HG02759 (cell line): Measurements from ENCODE around the gene PREP.
"Not testable (repeated sequence)": the region's sequence is repeated elsewhere in the genome, so short reads cannot be mapped to it uniquely, and the experiment has no call there.

ENCODE experiments used
- ATAC-seq: cut with Tn5 transposase; IDR thresholded peaks from one replicate; pipeline ENCODE4 v1.9.1; 2021; ENCODE audit warnings: mild to moderate bottlenecking, moderate library complexity; ENCODE audit not compliant: unreplicated experiment

Gene PREP

DNA sequence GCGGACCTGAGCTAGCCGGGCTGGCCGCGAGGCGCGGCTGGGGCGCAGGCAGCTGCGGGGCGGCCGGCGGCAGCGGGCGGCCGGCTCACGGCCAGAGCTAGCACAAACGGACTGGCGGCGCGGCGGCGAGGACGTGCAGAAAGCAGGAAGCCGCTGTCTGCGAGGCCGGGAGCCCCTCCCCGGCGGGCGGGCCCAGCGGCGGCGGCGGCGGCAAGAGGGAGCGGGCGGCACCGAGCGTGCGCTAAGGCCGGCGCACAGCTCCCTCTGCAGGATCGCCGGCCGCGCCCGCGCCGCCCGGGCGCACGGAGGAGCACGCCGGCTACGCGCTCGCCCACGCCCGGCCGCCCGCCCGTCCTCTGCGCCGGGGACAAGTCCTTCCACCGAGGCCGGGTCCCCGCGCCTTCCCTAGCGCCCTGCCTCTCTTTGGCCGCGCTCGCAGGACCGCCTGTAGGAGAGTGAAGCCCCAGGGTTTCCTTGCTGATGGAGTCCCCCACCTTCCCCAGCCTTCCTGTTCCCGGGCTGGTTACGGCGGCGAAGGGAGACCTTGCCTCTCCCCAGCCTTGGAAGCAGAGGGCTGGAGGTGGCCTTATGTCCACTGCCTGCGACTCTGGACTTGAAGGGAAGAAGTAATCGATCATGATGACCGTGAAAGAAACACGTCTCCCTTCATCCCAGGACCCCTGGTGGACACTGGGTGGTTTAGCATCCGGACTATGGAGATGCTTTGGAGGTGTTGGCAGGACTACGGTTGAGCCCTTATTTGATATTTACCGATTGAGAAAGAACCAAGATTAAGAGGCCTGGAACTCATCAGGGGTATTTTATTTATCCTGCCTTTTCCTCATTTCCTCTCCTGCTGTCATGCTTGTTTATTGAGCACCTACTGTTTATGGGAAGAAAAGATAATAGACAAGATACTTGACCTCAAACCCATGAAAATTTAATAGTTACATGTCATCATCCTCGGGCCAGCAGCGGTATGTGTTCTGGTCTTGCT lies at the start of gene PREP:
PREP (minus strand) TSS at position 144 of the 997 bp plus-strand sequence. CDS start 191 bp downstream, outside the sequence.
- peak; percentile 94 for ATAC-seq

DNA sequence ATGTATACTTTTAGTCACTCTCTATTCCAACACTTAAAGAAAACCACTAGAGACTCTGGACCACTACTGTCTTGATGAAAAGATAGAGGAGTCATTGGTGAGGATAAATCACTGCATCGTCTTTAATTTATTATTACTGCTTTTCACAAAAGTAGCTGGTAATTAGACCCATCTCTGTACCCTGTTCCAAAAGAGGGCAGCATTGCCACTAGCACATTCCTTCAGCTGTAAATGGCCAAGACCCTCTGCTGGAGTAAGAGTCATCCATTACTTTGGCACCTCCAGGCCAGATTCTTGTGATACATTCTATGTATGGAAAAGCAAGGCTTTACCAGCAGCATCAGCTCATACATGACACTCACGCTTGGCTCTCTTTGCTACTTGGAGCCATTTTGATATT lies 49.5 kb upstream of the PREP start:
- ATAC-seq, result no peak

DNA sequence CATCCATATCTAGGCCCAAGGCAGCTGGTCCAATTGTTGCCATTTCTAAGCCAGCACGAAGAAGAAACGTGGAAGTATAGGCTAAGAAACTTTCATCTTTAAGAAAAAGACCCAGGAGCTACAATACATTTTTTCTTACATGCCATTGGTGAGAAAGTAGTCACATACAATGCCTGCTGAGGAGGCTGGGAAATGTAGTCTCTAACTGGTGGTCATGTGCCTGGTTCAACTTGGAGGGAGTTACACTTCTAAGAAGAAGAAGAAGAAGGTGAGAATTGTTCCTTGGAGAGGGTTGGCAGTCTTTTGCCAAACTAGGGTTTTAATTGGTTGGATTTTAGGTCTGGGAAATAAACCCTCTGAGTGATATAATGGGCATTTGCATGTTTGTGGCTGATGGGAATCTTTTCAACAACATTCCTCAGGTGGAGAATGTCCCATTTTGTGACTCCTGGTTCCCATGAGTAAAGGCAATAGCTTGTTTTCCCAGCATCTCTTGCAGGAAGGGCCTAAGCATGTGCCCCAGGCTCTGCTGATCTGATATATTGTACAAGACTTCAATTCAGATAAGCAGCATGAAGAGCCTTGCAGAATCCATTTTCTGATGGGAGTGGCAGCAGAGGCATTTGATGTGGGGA lies 47.0 kb upstream of the PREP start:
- no peak for ATAC-seq

DNA sequence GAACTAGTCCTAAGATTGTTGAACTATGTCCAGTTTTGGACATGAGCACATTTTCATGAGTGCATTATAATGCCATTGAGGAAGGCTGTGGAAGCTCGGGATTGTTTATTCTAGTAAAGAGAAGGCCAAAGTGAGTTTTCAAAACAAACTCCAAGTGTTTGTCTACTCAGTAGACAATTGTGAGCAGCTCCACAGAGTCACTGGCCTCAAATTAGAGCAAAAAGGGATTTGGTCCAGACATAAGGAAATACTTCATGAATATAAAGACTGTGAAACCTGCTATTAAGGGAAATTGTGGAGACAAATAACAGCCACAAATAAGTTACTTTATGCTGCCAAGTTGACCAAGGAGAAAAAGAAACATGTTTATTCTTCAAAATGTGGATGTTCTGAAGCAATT lies 42.6 kb upstream of the PREP start:
- no peak for ATAC-seq

DNA sequence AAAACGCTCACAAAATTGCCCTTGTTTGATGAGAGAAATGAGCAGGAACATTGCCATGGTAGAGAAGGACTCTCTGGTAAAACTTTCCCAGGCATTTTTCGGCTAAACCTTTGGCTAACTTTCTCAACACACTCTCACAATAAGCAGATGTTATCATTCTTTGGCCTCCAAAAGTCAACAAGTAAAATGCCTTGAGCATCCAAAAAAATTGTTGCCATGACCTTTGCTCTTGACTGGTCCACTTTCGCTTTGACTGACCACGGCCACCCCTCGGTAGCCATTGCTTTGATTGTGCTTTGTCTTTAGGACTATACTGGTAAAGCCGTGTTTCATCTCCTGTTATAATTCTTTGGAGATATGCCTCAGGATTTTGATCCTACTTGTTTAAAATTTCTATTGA lies 41.1 kb upstream of the PREP start:
- ATAC-seq, result no peak

DNA sequence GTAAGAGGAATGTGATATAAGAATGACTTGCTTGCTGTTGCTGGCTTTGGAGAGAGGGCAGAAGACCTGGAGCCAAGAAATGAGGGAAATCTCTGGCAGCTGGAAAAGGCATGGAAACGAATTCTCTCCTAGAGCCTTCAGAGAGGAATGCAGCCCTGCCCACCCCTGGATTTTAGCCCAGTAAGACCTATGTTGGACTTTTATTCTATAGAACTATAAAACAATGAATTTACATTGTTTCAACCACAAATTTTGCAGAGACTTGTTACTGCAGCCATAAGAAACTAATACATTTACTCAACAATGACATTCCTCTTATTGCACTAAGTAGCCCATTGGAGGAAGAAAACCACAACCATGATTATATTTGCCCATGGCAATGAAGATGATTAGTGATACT lies 39.5 kb upstream of the PREP start:
- ATAC-seq, result no peak

DNA sequence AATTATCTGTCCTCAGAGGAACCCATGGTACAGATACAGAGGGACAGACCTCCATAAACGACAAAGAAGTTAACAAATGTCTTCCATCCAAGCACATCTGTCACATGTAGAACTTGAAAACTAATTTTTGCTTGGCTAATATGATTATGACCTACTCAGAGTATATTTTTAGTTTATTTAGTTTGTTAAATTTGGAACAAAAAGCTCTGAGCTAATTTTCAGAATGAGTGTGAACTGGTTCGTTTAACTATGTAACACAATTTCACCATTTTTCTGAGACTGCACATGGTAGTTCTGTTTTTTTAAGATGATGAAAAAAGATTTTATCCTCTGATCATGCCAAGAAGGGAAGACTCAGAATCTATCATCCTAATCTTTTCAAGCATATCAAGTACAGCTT lies 34.4 kb upstream of the PREP start:
- no peak for ATAC-seq

DNA sequence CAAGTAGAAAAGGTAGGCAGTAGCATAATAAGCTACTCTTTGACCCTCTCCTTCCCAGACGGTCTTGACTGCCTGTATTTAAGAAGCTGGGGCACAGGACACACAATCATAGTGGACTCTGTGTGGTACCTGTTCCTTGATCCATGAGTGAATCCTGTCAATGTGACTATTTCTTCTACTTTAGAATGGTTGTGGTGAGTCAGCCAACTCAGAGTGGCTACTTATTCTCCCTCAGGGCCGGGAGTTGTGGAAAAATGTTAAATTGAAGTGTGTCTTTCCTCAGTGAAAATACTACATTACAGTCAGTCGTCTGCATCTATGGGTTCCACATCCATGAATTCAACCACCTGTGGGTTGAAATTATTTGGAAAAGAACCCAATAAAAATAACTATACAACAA lies 30.8 kb upstream of the PREP start:
- ATAC-seq, result no peak

DNA sequence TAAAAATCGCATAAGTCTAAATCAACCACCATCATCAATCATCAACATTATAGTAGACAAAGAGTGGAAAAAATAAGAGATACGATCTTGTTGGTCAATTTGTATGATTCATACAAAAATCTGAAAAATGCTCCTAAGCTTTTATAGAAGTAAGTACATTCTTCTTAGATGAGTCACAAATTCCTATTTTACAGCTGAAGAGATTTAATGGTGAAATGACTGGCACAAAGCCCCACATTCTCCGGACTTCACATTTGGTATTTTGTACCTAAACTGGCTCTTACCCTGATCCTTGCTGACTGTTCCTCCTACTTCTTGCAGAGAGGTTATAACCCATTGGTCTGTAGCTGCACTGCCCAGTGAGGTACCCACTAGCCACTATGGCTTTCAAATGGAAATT lies 29.9 kb upstream of the PREP start:
- ATAC-seq, result no peak

DNA sequence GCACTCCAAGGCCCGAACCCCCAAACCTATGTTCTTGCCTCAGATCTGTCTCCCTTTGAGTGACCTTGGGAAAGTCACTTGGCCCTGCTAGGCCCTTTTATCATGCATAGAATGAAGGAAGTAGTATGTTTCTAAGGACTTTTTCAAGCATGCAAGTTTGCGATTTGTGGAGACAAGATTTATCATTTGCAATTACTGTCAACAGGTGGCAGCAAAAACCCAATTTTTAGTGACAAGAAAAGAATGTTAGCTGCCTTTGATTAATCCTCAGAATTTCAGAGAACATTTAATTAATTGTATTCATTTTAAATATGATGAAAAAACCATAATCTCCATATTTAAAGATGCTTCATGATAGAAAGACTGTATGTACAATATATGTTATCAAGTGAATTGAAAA lies 28.3 kb upstream of the PREP start:
- ATAC-seq, result no peak

DNA sequence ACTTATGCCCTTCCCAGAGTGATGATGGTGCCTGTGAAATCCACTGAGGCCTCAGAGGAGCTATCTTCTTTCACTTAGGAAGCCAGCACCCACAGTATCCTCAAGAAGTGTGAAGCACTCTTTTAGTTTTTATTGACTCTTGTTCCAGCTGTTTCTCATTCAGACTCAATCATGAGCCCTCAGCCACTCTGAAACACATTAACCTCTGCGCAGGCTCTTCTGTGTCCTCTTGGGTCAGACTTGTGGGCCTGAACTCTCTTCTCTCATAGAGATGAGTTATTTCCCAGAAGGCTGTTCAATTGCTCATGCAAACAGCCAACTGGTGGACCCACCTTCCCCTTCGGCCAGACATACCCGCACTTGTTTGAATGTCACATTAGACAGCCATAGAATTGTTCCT lies 27.8 kb upstream of the PREP start:
- no peak for ATAC-seq

DNA sequence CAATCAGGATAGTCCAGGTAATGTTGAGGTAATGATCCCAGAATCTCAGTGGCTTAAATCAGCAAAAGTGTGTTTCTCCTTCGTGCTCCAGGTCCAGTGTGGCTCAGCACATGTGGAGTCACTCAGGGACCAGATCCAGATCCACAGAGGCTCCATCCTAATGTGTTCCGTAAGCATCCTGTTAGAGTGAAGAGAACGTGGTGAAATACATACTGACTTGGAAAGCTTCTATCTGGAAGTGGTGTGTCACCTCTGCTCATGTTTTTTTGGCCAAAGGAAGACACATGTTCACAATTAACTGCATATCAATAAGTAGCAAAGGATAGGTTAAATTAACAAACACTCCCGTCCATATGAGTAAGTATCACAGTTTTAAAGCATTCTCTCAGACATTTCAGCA lies 26.8 kb upstream of the PREP start:
- no peak for ATAC-seq

DNA sequence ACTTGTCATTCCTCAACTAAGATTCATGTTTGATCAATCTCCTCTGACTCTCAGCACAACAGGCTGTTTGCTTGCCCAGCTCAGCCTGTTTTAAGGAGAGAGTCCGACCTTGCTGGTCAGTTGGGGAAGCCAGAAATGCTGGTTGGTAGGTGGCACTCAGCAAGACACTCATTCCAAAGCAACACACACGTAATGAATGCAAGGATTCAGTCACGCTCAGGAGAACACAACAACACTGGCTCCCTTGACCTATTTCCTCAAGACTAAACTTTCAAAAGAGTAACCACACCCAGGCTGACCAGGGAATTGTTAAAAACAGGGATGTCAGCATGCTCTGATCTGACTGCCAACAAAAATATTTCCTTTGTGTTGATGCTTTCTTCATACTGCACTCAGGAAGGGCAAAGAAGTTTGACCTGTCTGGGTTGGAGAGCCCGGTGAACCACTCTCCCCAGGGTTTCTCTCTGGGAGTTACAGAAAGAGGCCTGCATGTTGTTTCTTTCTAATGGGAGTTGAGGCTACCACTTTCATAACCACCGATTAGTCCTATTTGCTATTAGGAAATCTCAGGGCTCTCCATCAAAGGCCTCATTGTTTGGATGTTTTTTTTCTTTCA lies 25.6 kb upstream of the PREP start:
- no peak for ATAC-seq

DNA sequence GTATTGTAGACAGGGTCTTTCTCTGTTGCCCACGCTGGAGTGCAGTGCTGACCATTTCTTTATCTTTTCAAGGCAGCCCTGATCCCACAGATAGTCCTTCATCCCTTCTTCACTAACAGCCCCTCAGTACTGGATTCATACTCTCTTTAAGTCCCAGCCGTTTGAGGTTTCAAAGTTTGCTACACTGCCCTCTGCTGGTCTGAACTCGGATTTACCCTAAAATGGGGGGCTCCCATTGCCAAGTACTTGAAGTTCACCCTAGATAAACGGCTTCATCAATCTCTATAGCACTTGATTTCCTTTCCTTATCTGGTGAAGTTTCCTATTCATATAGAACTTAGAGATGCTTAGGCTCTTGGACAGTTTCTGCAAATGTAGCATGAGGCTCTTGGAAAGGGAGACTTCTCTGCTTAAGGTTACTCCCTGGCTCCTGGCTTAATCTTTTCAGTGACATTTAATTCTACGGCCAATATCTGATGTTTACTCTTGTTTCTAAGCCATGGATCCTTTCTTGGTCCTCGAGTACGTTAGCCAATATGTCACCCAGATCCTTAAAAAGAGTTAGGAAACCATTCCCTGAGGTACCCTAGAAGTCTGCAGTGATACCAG lies 21.4 kb upstream of the PREP start:
- ATAC-seq, result peak; percentile 69

DNA sequence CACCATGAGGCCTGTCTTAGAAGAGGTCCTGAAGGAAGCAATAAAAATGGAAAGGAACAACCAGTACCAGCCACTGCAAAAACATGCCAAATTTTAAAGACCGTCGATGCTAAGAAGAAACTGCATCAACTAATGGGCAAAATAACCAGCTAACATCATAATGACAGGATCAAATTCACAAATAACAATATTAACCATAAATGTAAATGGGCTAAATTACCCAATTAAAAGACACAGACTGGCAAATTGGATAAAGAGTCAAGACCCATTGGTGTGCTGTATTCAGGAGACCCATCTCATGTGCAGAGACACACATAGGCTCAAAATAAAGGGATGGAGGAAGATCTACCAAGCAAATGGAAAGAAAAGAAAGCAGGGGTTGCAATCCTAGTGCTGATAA lies 14.1 kb upstream of the PREP start:
- ATAC-seq, result not testable (repeated sequence)

DNA sequence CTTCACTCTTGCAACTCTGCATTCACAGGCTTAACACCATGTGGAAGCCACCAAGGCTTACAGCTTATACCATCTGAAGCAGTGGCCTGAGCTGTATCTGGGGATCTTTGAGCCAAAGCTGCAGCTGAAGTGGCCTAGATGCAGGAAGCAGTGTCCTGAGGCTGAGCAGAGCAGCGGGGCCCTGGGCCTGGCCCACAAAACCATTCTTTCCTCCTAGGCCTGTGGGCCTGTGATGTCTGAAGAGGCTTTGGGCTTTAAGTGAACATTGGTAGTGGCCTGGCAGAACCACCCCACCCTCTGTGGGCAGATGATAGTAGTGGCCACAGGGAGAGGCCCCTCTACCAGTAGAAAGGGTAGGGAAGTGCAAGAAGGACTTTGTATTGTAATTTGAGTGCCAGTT lies 6.9 kb upstream of the PREP start:
- ATAC-seq, result no peak

DNA sequence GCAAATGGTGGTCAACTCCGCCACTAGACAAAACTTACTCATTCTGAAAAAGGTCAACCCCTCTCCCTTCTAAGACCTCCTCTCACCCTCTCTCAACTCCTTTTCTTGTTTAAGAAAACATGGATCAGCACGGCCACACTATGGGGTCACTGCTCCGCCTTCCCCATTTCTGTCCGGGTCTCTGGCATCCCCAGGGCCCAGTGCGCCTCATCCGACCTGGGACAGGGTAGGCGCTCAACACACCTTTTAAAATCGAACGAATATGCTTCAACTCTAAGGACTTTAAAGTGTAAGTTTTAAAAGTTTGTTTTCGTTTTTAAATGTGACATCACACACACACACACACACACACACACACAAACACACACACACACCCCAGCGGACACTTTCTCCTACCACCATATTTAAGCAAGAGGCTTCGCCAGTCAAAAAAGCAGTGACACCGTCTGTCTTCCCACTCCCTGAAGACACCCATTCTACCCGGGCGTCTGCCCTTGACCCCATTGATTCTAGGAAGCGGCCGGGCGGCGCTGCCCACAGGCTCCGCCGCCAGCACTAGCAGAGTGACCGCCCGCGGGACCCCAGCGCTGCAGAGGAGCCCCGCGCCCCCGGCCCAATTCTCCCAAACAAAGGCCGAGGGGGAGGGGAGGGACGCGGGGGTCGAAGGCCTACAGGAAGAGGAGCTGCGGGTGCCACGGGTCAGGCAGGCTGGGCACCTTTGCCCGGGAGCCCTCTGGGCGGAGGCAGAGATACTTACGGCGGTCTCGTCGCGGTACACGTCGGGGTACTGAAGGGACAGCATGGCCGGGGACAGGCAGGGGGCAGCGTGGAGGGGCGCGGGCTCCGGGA lies 568 bp downstream of the PREP start:
- ATAC-seq, result peak; percentile 43

DNA sequence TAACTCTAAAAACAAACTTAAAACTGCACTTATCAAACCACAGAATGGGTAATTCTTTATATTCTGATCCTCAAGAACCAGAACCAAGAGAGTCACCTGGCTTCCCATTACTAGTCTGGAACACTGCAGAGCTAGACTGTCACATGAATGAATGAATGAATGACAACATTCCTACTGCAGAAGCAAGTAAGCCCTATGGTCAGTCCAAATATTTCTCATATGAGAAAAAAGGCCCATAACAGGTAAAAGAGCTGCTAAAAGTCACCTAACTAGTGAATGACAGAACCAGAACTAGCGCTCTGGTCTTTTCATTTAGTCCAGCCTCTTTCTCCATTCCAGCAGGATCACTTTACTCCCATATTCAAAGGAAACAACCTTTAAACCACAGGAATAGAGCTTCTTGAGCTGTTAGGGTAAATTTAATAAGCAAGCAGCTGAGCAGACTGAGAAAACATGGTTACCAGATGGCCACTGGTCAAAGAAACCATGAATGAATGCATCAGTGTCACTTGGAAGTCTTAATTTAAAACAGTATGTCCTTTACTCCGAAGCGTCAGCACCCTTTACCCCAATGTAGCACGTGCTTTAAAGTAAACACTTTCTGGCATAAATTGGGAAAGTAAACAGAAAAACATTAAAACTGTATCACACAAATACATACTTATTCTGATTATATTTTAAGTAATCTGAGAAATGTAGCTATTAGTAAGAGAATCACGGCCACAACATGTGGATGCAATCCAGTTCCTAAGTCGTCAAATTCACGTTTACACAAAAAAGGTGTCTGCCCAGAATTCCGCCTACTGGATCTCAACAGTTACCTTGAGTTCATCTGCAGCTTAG lies 1.4 kb downstream of the PREP start:
- no peak for ATAC-seq

DNA sequence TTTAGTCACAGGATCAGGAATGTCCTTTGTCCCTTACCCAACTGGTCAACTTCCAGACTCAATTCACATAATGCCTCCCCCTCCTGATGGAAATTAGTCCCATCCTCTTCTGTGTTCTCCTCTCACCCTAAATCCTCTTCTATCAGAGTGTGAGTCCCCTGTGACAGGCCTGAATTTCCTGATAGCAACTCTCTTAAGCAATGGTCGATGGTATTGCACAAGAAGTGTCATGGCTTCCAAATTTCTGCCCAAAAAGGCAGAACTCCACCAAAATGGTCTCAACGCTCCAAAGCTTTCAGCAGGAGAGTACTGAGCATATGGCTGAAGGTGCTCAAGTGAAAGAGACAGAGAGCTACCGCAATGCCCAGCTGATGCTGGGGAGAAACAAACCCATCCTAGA lies 2.4 kb downstream of the PREP start:
- no peak for ATAC-seq

DNA sequence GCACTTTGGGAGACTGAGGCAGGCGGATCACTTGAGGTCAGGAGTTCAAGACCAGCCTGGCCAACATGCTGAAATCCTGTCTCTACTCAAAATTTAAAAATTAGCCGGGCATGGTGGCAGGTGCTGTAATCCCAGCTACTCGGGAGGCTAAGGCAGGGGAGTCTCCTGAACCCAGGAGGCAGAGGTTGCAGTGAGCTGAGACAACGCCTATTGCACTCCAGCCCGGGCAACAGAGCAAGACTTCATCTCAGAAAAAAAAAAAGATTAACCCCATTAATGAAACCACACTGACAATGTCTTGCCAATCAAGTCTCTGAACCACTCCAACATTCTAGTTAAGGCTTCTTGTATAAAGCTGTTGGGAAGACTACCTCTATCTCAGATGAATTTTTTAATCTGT lies 4.0 kb downstream of the PREP start:
- no peak for ATAC-seq
